ENCODE results near the gene AMIGO1. TPM values are rescaled to one million over a fixed set of nuclear protein-coding genes. Genes with fewer than 3 reads are reported as not detected.

AMIGO1 gene
- 10 to 100 TPM in 1 of 4 donors, 1 to 10 TPM in 3; 2.4 to 10.6 (median 5.9) TPM for total RNA-seq

- ATAC-seq (ENCODE audit: low FRiP score), result peak; percentile 81
- DNase-seq (ENCODE audit: low spot score), result no peak
- TF ChIP-seq, protein P1, sequence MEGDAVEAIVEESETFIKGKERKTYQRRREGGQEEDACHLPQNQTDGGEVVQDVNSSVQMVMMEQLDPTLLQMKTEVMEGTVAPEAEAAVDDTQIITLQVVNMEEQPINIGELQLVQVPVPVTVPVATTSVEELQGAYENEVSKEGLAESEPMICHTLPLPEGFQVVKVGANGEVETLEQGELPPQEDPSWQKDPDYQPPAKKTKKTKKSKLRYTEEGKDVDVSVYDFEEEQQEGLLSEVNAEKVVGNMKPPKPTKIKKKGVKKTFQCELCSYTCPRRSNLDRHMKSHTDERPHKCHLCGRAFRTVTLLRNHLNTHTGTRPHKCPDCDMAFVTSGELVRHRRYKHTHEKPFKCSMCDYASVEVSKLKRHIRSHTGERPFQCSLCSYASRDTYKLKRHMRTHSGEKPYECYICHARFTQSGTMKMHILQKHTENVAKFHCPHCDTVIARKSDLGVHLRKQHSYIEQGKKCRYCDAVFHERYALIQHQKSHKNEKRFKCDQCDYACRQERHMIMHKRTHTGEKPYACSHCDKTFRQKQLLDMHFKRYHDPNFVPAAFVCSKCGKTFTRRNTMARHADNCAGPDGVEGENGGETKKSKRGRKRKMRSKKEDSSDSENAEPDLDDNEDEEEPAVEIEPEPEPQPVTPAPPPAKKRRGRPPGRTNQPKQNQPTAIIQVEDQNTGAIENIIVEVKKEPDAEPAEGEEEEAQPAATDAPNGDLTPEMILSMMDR (IDR thresholded peaks at IDR 0.05), result no peak
Measured at GRCh38 chr1:109509176-109510134, at the start of gene AMIGO1. Gene AMIGO1, minus strand, starts transcription at chr1:109509727. Its CDS starts 815 bp downstream, at chr1:109508912.

GRCh38 chr1:109557520-109557919 lies 48.0 kb upstream of the AMIGO1 start:
- ATAC-seq (ENCODE audit: low FRiP score), result no peak
- TF ChIP-seq, protein P1 (IDR thresholded peaks at IDR 0.05), result no peak
- no peak for DNase-seq (ENCODE audit: low spot score)

- no peak for DNase-seq (ENCODE audit: low spot score)
- no peak for ATAC-seq (ENCODE audit: low FRiP score)
- TF ChIP-seq, protein P1 (IDR thresholded peaks at IDR 0.05), result no peak
Measured at GRCh38 chr1:109556563-109556962, 47.0 kb upstream of the AMIGO1 start.

DNA sequence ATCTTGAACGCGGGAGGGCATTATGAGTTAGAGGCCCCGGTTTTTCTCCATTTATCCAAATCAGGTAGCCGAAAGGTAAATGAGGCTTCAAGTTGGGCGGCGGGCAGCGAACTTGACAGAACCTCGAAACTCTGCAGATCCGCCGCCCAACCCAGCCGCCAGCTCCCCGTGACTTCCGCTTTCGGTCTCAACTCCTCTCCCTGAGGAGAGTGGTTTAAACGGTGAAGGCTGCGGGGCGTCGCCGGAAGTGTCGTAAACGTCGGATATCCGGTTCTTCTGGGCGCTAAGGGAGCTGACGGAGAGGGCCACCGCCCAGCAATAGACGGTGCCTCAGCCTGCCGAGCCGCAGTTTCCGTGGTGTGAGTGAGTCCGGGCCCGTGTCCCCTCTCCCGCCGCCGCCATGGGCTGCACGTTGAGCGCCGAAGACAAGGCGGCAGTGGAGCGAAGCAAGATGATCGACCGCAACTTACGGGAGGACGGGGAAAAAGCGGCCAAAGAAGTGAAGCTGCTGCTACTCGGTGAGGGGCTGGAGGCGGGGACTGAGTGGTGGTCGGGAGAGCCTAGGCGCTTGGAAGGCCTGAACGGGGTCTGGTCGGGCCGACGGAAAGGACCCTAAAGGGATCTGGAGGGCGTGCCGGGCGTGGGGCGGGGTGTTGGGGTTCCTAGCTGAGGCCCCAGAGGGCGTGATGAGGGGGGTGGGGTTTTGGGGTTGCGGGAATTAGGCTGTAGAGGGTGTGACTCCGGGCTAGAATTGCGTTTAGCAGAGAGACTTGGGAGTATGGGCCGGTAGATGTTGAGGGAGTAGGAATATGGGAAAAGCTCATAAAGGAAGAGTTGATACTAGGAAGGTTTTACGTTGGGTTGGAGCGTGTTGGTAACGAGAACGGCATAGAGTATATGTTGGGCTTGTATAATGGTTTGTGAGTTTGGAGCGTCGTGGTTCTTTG lies 39.1 kb upstream of the AMIGO1 start, which contains the start of gene GNAI3:
Gene GNAI3 (plus strand): TSS at position 295 of the 947 bp plus-strand sequence. CDS start 106 bp downstream, at position 401.
- peak; percentile 91 for DNase-seq (ENCODE audit: low spot score)
- ATAC-seq (ENCODE audit: low FRiP score), result peak; percentile 98
- TF ChIP-seq, protein P1 (IDR thresholded peaks at IDR 0.05), result no peak

DNA sequence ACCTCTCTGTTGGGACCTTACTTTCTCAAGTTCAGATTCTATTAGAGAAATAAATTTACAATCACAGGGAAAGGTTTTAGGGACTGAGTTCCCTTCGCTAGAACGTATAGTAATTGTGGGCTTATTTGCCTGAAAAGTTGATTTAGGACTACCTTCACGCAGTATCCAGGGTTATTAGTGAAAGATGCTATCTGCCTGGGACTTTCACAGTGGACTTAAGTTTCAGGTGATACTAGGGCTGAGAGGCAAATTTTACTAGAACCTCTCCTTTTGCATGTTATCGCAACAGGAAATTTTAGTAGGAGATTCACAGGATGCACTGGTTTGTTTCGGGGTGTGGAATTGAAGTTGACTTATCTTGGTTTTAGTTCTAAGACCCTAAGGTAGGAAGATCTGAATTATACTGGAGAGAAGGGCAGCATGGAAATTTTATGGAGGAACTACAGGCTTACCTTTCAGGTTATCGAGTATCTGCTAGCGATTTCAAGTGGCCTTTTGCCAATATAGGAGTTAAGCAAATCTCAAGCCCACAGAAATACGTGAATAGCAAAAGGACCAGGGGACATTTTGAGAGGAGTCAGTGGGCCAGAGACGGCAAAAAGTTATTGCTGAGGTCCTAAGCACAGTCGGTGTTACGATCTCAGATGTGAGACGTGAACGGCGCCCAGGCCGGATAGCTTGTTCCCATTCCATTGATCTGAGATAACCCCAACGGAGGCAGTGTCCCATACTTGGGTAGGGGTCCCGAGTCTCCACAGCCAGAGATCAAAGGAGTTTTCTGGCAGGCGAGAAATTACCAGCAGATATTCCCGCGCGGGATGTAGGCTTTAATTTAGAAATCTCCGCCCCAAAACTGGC lies 38.2 kb upstream of the AMIGO1 start:
- TF ChIP-seq, protein P1 (IDR thresholded peaks at IDR 0.05), result no peak
- DNase-seq (ENCODE audit: low spot score), result no peak
- no peak for ATAC-seq (ENCODE audit: low FRiP score)

Measured in omental fat pad (tissue), 4 donors.